Neural progenitor cell (in vitro differentiated cells): ENCODE data around the gene TOLLIP. TPM values are rescaled to one million over a fixed set of nuclear protein-coding genes. Genes with fewer than 3 reads are reported as not detected.
A peak's percentile ranks its signal among the peaks of the same experiment; 100 is the strongest.

Source experiments
- DNase-seq: peaks from one replicate; pipeline ENCODE4 v3.0.0-alpha.2; 2016; ENCODE audit warnings: low spot score
- H2AFZ ChIP-seq: fragments of 200-600 bp; sonication (generic); replicated peaks from 2 replicates; pipeline ENCODE4 v1.6.1; 2016; ENCODE audit warnings: antibody characterized with exemption
- H3F3A ChIP-seq: fragments of 200-600 bp; sonication (generic); 2 replicates; pipeline ENCODE4 v1.6.1; 2016; ENCODE audit warnings: antibody characterized with exemption, low read depth
- H3K27ac ChIP-seq: fragments of 200-600 bp; sonication (generic); 2 replicates; pipeline ENCODE4 v1.5.1; 2016; ENCODE audit warnings: mild to moderate bottlenecking
- H3K27me3 ChIP-seq: fragments of 200-600 bp; sonication (generic); 2 replicates; pipeline ENCODE4 v1.6.1; 2016; ENCODE audit warnings: mild to moderate bottlenecking, moderate library complexity
- H3K36me3 ChIP-seq: fragments of 200-600 bp; sonication (generic); 2 replicates; pipeline ENCODE4 v1.5.1; 2016
- H3K4me1 ChIP-seq: fragments of 200-600 bp; sonication (generic); 2 replicates; pipeline ENCODE4 v1.6.1; 2016; ENCODE audit warnings: mixed run types
- H3K4me2 ChIP-seq: fragments of 200-600 bp; sonication (generic); 2 replicates; pipeline ENCODE4 v1.6.1; 2016
- H3K4me3 ChIP-seq: fragments of 200-600 bp; sonication (generic); 2 replicates; pipeline ENCODE4 v1.5.1; 2016
- H3K79me2 ChIP-seq: fragments of 200-600 bp; sonication (generic); 2 replicates; pipeline ENCODE4 v1.6.1; 2016; ENCODE audit warnings: low read depth
- H3K9ac ChIP-seq: fragments of 200-600 bp; sonication (generic); 2 replicates; pipeline ENCODE4 v1.6.1; 2016
- H3K9me3 ChIP-seq: fragments of 200-600 bp; sonication (generic); 2 replicates; pipeline ENCODE4 v1.5.1; 2016; ENCODE audit warnings: low read depth
- H4K20me1 ChIP-seq: fragments of 200-600 bp; sonication (generic); 2 replicates; pipeline ENCODE4 v1.6.1; 2016; ENCODE audit warnings: low read depth
- H3K27ac Mint-ChIP-seq: 3 replicates; pipeline ENCODE4 v1.8.0; 2021; ENCODE audit warnings: mixed read lengths
- H3K27me3 Mint-ChIP-seq: 2 replicates; pipeline ENCODE4 v1.8.0; 2022; ENCODE audit warnings: low read depth, mild to moderate bottlenecking, inconsistent platforms, moderate library complexity, mixed read lengths; ENCODE audit not compliant: insufficient read depth
- H3K36me3 Mint-ChIP-seq: 3 replicates; pipeline ENCODE4 v1.8.0; 2021; ENCODE audit warnings: mixed read lengths
- H3K4me1 Mint-ChIP-seq: 3 replicates; pipeline ENCODE4 v1.8.0; 2021; ENCODE audit warnings: mixed read lengths
- H3K4me3 Mint-ChIP-seq: 3 replicates; pipeline ENCODE4 v1.8.0; 2021; ENCODE audit warnings: mild to moderate bottlenecking, moderate library complexity, mixed read lengths
- H3K9me3 Mint-ChIP-seq: 3 replicates; pipeline ENCODE4 v1.8.0; 2020; ENCODE audit warnings: mixed read lengths
- CTCF ChIP-seq: fragments of 200-600 bp; sonication (generic); IDR thresholded peaks from 2 replicates; pipeline ENCODE4 v1.5.1; 2017; ENCODE audit warnings: antibody characterized with exemption, mild to moderate bottlenecking
- EZH2 ChIP-seq: fragments of 200-600 bp; sonication (generic); IDR thresholded peaks from 2 replicates; pipeline ENCODE4 v1.6.1; 2017; ENCODE audit warnings: antibody characterized with exemption, mild to moderate bottlenecking, moderate library complexity
- EZH2phosphoT487 ChIP-seq: fragments of 200-600 bp; sonication (generic); IDR thresholded peaks from 2 replicates; pipeline ENCODE4 v1.6.1; 2017; ENCODE audit warnings: antibody characterized with exemption
- total RNA-seq: library from RNA; depleted of rRNA; stranded (reverse); fragments of >200 nt; gene quantifications from 2 replicates; pipeline ENCODE4 v1.2.3, GENCODE V29; 2015; ENCODE audit warnings: low replicate concordance

The TOLLIP gene
- total RNA-seq, 1 donor from 2014 or later = 8.5 TPM

- no peaks in the 10 kb centered on the region for H3K36me3 ChIP-seq
- H3K9ac ChIP-seq = no peak overlapping the region
- Mint-ChIP-seq H3K27ac (peak overlapping the region; percentile 11), H3K27me3 (peaks cover 21% of the 10 kb centered on the region), H3K4me3 (no peak overlapping the region), H3K9me3 (no peaks in the 10 kb centered on the region), H3K4me1 (peaks cover 26% of the 10 kb centered on the region), H3K36me3 (no peaks in the 10 kb centered on the region)
- TF ChIP-seq EZH2 (no peak), CTCF (no peak), EZH2phosphoT487 (no peak)
- peaks cover 6% of the 10 kb centered on the region for H3F3A ChIP-seq
- no peaks in the 10 kb centered on the region for H3K4me1 ChIP-seq
- H3K4me3 ChIP-seq = no peak overlapping the region
- no peaks in the 10 kb centered on the region for H3K79me2 ChIP-seq
- no peak overlapping the region for H3K27ac ChIP-seq
- DNase-seq = no peak
- no peak overlapping the region for H3K4me2 ChIP-seq
- no peaks in the 10 kb centered on the region for H3K27me3 ChIP-seq
- H4K20me1 ChIP-seq = no peaks in the 10 kb centered on the region
- no peaks in the 10 kb centered on the region for H3K9me3 ChIP-seq
- H2AFZ ChIP-seq = no peak overlapping the region
Observed at GRCh38 chr11:1356007-1356435, 46.6 kb upstream of the TOLLIP start.

GRCh38 chr11:1354125-1354938, 44.9 kb upstream of the TOLLIP start:
- H3K4me3 ChIP-seq = no peak overlapping the region
- no peaks in the 10 kb centered on the region for H3K9me3 ChIP-seq
- peaks cover 6% of the 10 kb centered on the region for H3F3A ChIP-seq
- no peaks in the 10 kb centered on the region for H4K20me1 ChIP-seq
- H3K4me2 ChIP-seq = no peak overlapping the region
- Mint-ChIP-seq H3K27me3 (peaks cover 17% of the 10 kb centered on the region), H3K9me3 (no peaks in the 10 kb centered on the region), H3K27ac (peak overlapping the region; percentile 94), H3K36me3 (no peaks in the 10 kb centered on the region), H3K4me3 (peak overlapping the region; percentile 25), H3K4me1 (peaks cover 31% of the 10 kb centered on the region)
- peaks cover 6% of the 10 kb centered on the region for H3K4me1 ChIP-seq
- no peaks in the 10 kb centered on the region for H3K36me3 ChIP-seq
- H3K27me3 ChIP-seq = no peaks in the 10 kb centered on the region
- no peaks in the 10 kb centered on the region for H3K79me2 ChIP-seq
- H3K27ac ChIP-seq = no peak overlapping the region
- no peak overlapping the region for H3K9ac ChIP-seq
- H2AFZ ChIP-seq = no peak overlapping the region
- DNase-seq = no peak
- no peak for TF ChIP-seq CTCF
- no peak for TF ChIP-seq EZH2phosphoT487
- TF ChIP-seq EZH2 = no peak

GRCh38 chr11:1353383-1354124, 44.1 kb upstream of the TOLLIP start:
- peaks cover 7% of the 10 kb centered on the region for H3F3A ChIP-seq
- no peaks in the 10 kb centered on the region for H3K79me2 ChIP-seq
- H3K4me2 ChIP-seq = no peak overlapping the region
- H3K4me1 ChIP-seq = peaks cover 13% of the 10 kb centered on the region
- Mint-ChIP-seq H3K4me3 (no peak overlapping the region), H3K27me3 (peaks cover 17% of the 10 kb centered on the region), H3K27ac (peak overlapping the region; percentile 93), H3K9me3 (no peaks in the 10 kb centered on the region), H3K36me3 (no peaks in the 10 kb centered on the region), H3K4me1 (peaks cover 38% of the 10 kb centered on the region)
- H3K4me3 ChIP-seq = no peak overlapping the region
- no peaks in the 10 kb centered on the region for H3K9me3 ChIP-seq
- TF ChIP-seq EZH2 (no peak), EZH2phosphoT487 (no peak), CTCF (no peak)
- no peaks in the 10 kb centered on the region for H3K36me3 ChIP-seq
- H4K20me1 ChIP-seq = no peaks in the 10 kb centered on the region
- no peak overlapping the region for H2AFZ ChIP-seq
- H3K27ac ChIP-seq = no peak overlapping the region
- no peak overlapping the region for H3K9ac ChIP-seq
- DNase-seq = peak; percentile 61
- no peaks in the 10 kb centered on the region for H3K27me3 ChIP-seq
